SK-N-SH treated with all-trans-retinoic acid at 6 μM for 48 hours (cell line): ENCODE measurements around the gene PCDHA7.
"Not testable (repeated sequence)": the region's sequence is repeated elsewhere in the genome, so short reads cannot be mapped to it uniquely, and the experiment has no call there.

ENCODE experiments used
- ATAC-seq: fragments of 200-7000 bp; cut with Tn5 transposase; 3 replicates; pipeline ENCODE4 v1.9.1; 2020; ENCODE audit warnings: mild to moderate bottlenecking, moderate library complexity
- ARNTL ChIP-seq: fragments of 450-650 bp; formaldehyde crosslinking; IDR thresholded peaks from 2 replicates; pipeline ENCODE4 v1.5.0; 2020; ENCODE audit warnings: low read depth, mild to moderate bottlenecking, moderate library complexity, borderline replicate concordance
- BACH2 ChIP-seq: fragments of 250-450 bp; sonication (Bioruptor Pico); IDR thresholded peaks from 2 replicates; pipeline ENCODE4 v1.9.0; 2021; ENCODE audit warnings: mild to moderate bottlenecking, borderline replicate concordance
- CSDC2 ChIP-seq: fragments of 250-450 bp; sonication (Bioruptor Pico); IDR thresholded peaks from 2 replicates; pipeline ENCODE4 v1.5.0; 2020; ENCODE audit warnings: mild to moderate bottlenecking, moderate library complexity
- ESRRG ChIP-seq: fragments of 250-450 bp; sonication (Bioruptor Pico); IDR thresholded peaks from 2 replicates; pipeline ENCODE4 v1.6.1; 2021; ENCODE audit warnings: mild to moderate bottlenecking
- GLIS3 ChIP-seq: fragments of 250-450 bp; sonication (Bioruptor Pico); IDR thresholded peaks from 2 replicates; pipeline ENCODE4 v1.5.0; 2020; ENCODE audit warnings: mild to moderate bottlenecking, moderate library complexity
- ISL1 ChIP-seq: fragments of 250-450 bp; sonication (Bioruptor Pico); IDR thresholded peaks from 2 replicates; pipeline ENCODE4 v2.1.2; 2022; ENCODE audit warnings: mild to moderate bottlenecking, moderate library complexity
- OSR1 ChIP-seq: fragments of 250-450 bp; sonication (Bioruptor Pico); IDR thresholded peaks from 2 replicates; pipeline ENCODE4 v1.8.0; 2022; ENCODE audit warnings: moderate library complexity, mild to moderate bottlenecking, inconsistent platforms
- PPARA ChIP-seq: fragments of 250-450 bp; sonication (Bioruptor Pico); IDR thresholded peaks from 2 replicates; pipeline ENCODE4 v1.5.0; 2020; ENCODE audit warnings: mild to moderate bottlenecking, borderline replicate concordance
- SNAI2 ChIP-seq: fragments of 250-450 bp; sonication (Bioruptor Pico); IDR thresholded peaks from 2 replicates; pipeline ENCODE4 v1.5.0; 2020; ENCODE audit warnings: mild to moderate bottlenecking, moderate library complexity
- ZC3H10 ChIP-seq: fragments of 250-450 bp; sonication (Bioruptor Pico); IDR thresholded peaks from 2 replicates; pipeline ENCODE4 v1.5.1; 2021; ENCODE audit warnings: mild to moderate bottlenecking, moderate library complexity
- ZFP3 ChIP-seq: fragments of 250-450 bp; sonication (Bioruptor Pico); IDR thresholded peaks from 2 replicates; pipeline ENCODE4 v1.5.0; 2020; ENCODE audit warnings: mild to moderate bottlenecking, moderate library complexity
- ZFP30 ChIP-seq: fragments of 450-650 bp; formaldehyde crosslinking; IDR thresholded peaks from 2 replicates; pipeline ENCODE4 v1.5.0; 2022; ENCODE audit warnings: mild to moderate bottlenecking, moderate library complexity
- ZNF565 ChIP-seq: fragments of 450-650 bp; formaldehyde crosslinking; conservative IDR thresholded peaks from 2 replicates; pipeline ENCODE4 v1.5.0; 2020; ENCODE audit warnings: low read depth, mild to moderate bottlenecking, moderate library complexity
- ZNF70 ChIP-seq: fragments of 450-650 bp; formaldehyde crosslinking; IDR thresholded peaks from 2 replicates; pipeline ENCODE4 v1.5.0; 2020; ENCODE audit warnings: mild to moderate bottlenecking, moderate library complexity
- ZNF8 ChIP-seq: fragments of 450-650 bp; formaldehyde crosslinking; IDR thresholded peaks from 2 replicates; pipeline ENCODE4 v1.5.0; 2020; ENCODE audit warnings: mild to moderate bottlenecking, moderate library complexity
- TF ChIP-seq, protein P1 (sequence below): fragments of 250-450 bp; sonication (Bioruptor Pico); IDR thresholded peaks from 2 replicates; pipeline ENCODE4 v1.5.1; 2020; ENCODE audit warnings: low read depth, mild to moderate bottlenecking, moderate library complexity
- TF ChIP-seq, protein P2 (sequence below): fragments of 250-450 bp; sonication (Bioruptor Pico); IDR thresholded peaks from 2 replicates; pipeline ENCODE4 v1.5.0; 2020; ENCODE audit warnings: mild to moderate bottlenecking, moderate library complexity
- TF ChIP-seq, protein P3 (sequence below): fragments of 250-450 bp; sonication (Bioruptor Pico); IDR thresholded peaks from 2 replicates; pipeline ENCODE4 v1.8.0; 2021; ENCODE audit warnings: low read depth, mild to moderate bottlenecking, moderate library complexity, borderline replicate concordance
- TF ChIP-seq, protein P4 (sequence below): fragments of 250-450 bp; sonication (Bioruptor Pico); IDR thresholded peaks from 2 replicates; pipeline ENCODE4 v1.5.1; 2021; ENCODE audit warnings: mild to moderate bottlenecking, moderate library complexity

Gene PCDHA7

DNA sequence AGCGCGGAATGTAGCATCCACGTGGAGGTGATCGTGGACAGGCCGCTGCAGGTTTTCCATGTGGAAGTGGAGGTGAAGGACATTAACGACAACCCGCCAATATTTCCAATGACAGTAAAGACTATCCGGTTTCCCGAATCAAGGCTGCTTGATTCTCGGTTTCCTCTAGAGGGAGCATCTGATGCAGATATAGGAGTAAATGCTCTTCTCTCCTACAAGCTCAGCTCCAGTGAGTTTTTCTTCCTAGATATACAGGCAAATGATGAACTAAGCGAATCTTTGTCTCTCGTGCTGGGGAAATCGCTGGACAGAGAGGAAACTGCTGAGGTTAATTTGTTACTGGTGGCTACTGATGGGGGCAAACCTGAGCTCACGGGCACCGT lies 38.8 kb upstream of the PCDHA7 start:
- ATAC-seq, result no peak
- TF ChIP-seq, protein P1, sequence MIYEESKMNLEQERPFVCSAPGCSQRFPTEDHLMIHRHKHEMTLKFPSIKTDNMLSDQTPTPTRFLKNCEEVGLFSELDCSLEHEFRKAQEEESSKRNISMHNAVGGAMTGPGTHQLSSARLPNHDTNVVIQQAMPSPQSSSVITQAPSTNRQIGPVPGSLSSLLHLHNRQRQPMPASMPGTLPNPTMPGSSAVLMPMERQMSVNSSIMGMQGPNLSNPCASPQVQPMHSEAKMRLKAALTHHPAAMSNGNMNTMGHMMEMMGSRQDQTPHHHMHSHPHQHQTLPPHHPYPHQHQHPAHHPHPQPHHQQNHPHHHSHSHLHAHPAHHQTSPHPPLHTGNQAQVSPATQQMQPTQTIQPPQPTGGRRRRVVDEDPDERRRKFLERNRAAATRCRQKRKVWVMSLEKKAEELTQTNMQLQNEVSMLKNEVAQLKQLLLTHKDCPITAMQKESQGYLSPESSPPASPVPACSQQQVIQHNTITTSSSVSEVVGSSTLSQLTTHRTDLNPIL, result no peak
- TF ChIP-seq ZNF70 (CRISPR knock-in tag) (no peak), ARNTL (no peak), ZC3H10 (CRISPR knock-in tag) (no peak), SNAI2 (no peak), ESRRG (no peak), GLIS3 (CRISPR knock-in tag) (no peak), ZNF8 (no peak), CSDC2 (CRISPR knock-in tag) (no peak), ZNF565 (no peak), ZFP3 (CRISPR knock-in tag) (no peak), BACH2 (CRISPR knock-in tag) (no peak), PPARA (CRISPR knock-in tag) (no peak), OSR1 (CRISPR knock-in tag) (no peak), ZFP30 (CRISPR knock-in tag) (no peak)
- TF ChIP-seq, protein P2, sequence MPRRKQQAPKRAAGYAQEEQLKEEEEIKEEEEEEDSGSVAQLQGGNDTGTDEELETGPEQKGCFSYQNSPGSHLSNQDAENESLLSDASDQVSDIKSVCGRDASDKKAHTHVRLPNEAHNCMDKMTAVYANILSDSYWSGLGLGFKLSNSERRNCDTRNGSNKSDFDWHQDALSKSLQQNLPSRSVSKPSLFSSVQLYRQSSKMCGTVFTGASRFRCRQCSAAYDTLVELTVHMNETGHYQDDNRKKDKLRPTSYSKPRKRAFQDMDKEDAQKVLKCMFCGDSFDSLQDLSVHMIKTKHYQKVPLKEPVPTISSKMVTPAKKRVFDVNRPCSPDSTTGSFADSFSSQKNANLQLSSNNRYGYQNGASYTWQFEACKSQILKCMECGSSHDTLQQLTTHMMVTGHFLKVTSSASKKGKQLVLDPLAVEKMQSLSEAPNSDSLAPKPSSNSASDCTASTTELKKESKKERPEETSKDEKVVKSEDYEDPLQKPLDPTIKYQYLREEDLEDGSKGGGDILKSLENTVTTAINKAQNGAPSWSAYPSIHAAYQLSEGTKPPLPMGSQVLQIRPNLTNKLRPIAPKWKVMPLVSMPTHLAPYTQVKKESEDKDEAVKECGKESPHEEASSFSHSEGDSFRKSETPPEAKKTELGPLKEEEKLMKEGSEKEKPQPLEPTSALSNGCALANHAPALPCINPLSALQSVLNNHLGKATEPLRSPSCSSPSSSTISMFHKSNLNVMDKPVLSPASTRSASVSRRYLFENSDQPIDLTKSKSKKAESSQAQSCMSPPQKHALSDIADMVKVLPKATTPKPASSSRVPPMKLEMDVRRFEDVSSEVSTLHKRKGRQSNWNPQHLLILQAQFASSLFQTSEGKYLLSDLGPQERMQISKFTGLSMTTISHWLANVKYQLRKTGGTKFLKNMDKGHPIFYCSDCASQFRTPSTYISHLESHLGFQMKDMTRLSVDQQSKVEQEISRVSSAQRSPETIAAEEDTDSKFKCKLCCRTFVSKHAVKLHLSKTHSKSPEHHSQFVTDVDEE (CRISPR knock-in tag), result no peak
- TF ChIP-seq, protein P3, sequence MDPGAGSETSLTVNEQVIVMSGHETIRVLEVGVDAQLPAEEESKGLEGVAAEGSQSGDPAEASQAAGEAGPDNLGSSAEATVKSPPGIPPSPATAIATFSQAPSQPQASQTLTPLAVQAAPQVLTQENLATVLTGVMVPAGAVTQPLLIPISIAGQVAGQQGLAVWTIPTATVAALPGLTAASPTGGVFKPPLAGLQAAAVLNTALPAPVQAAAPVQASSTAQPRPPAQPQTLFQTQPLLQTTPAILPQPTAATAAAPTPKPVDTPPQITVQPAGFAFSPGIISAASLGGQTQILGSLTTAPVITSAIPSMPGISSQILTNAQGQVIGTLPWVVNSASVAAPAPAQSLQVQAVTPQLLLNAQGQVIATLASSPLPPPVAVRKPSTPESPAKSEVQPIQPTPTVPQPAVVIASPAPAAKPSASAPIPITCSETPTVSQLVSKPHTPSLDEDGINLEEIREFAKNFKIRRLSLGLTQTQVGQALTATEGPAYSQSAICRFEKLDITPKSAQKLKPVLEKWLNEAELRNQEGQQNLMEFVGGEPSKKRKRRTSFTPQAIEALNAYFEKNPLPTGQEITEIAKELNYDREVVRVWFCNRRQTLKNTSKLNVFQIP, result no peak

DNA sequence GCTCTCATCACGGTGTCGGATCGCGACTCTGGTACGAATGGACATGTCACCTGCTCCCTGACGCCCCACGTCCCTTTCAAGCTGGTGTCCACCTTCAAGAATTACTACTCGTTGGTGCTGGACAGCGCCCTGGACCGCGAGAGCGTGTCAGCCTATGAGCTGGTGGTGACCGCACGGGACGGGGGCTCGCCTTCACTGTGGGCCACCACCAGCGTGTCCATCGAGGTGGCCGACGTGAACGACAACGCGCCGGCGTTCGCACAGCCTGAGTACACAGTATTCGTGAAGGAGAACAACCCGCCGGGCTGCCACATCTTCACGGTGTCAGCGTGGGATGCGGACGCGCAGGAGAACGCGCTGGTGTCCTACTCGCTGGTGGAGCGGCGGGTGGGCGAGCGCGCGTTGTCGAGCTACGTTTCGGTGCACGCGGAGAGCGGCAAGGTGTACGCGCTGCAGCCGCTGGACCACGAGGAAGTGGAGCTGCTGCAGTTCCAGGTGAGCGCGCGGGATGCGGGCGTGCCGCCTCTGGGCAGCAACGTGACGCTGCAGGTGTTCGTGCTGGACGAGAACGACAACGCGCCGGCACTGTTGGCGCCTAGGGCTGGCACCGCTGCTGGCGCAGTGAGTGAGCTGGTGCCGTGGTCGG lies 37.9 kb upstream of the PCDHA7 start:
- not testable (repeated sequence) for ATAC-seq

DNA sequence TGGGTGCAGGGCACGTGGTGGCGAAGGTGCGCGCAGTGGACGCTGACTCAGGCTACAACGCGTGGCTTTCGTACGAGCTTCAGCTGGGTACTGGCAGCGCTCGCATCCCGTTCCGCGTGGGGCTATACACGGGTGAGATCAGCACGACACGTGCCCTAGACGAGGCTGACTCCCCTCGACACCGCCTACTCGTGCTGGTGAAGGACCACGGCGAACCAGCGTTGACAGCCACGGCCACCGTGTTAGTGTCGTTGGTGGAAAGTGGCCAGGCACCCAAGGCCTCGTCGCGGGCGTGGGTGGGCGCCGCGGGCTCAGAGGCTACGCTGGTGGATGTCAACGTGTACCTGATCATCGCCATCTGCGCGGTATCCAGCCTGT lies 37.4 kb upstream of the PCDHA7 start:
- TF ChIP-seq ISL1 (CRISPR knock-in tag), result no peak
- no peak for TF ChIP-seq ZNF8
- TF ChIP-seq, protein P4, sequence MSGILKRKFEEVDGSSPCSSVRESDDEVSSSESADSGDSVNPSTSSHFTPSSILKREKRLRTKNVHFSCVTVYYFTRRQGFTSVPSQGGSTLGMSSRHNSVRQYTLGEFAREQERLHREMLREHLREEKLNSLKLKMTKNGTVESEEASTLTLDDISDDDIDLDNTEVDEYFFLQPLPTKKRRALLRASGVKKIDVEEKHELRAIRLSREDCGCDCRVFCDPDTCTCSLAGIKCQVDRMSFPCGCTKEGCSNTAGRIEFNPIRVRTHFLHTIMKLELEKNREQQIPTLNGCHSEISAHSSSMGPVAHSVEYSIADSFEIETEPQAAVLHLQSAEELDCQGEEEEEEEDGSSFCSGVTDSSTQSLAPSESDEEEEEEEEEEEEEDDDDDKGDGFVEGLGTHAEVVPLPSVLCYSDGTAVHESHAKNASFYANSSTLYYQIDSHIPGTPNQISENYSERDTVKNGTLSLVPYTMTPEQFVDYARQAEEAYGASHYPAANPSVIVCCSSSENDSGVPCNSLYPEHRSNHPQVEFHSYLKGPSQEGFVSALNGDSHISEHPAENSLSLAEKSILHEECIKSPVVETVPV (CRISPR knock-in tag), result no peak
- no peak for TF ChIP-seq BACH2 (CRISPR knock-in tag)
- TF ChIP-seq ARNTL, result no peak
- no peak for TF ChIP-seq ZFP3 (CRISPR knock-in tag)
- TF ChIP-seq, protein P1, result no peak
- TF ChIP-seq ZC3H10 (CRISPR knock-in tag), result no peak
- TF ChIP-seq OSR1 (CRISPR knock-in tag), result no peak
- TF ChIP-seq, protein P2 (CRISPR knock-in tag), result no peak
- no peak for ATAC-seq
